Activated effector memory CD4-positive, alpha-beta T cell treated with anti-CD3 and anti-CD28 coated beads, Interleukin-2, amount 50 U/mL, for 16 hours (primary cell): ENCODE results near the gene KLF6.

Source experiments
- DNase-seq: peaks from one replicate; pipeline ENCODE4 v3.0.0-alpha.2; 2020

KLF6 gene

DNA sequence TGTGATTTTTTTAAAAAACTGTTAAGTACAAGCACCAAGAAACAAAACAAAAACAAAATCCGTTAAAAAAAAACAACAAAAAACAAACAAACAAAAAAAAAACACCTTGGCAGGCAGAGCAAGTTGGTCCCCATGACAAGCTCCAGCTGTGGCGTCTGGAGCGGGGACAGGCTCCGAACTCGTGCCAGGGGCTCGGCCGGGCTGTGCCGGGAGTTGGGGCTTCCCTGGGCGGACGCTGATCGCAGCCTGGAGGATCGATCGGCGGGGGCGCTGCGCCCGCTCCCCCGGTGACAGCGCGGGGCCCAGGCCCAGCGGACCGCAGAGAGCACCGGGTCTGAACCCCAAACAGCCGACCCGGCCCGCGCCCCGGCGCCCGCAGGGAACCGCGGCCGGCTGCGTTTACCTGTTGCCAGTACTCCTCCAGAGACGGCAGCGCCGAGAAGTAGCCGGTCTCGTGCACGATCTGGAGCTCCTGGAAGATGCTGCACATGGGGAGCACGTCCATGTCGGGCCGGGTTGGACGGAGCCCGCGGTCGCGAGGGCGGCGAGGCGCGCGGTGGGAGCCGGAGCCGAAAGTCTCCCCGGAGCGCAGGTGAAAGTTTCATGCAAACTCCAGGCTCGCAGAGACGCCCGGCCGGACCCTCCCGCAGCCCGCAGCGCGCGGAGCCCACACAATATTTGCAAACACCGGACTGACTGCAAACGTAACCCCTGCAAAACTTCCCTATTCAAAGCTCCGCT is at the start of gene KLF6:
Gene KLF6, minus strand, starts transcription at position 700 of the 741 bp plus-strand sequence. Its CDS starts 195 bp downstream, at position 505.
- DNase-seq, result no peak

DNA sequence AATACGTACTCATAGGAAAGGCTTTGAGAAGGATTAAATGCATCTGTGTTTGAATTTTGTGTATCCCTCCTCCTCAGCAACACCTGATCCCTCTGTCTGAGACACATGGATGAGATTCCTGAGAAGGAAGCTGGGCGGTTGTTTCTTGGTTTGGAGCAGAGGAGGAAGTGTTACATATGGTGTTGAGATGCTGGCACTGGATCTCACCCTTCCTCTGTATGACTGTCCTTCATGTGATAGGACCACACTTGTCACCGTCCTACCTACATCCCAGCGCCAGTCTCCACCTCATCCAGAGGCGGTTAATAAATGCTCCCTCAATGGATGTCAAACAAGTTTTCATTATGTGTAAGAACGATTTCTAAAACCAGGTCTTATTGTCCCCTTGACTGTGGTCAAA is 49.4 kb upstream of the KLF6 start:
- DNase-seq, result no peak

- no peak for DNase-seq
Observed at GRCh38 chr10:3833046-3833445, 48.0 kb upstream of the KLF6 start.

GRCh38 chr10:3832022-3832786 is 47.2 kb upstream of the KLF6 start:
- DNase-seq, result no peak

- DNase-seq, result no peak
Observed at GRCh38 chr10:3831608-3832007, 46.6 kb upstream of the KLF6 start.

- DNase-seq, result no peak
Observed at GRCh38 chr10:3830946-3831345, 45.9 kb upstream of the KLF6 start.

- no peak for DNase-seq
Observed at GRCh38 chr10:3829156-3830050, 44.4 kb upstream of the KLF6 start.

DNA sequence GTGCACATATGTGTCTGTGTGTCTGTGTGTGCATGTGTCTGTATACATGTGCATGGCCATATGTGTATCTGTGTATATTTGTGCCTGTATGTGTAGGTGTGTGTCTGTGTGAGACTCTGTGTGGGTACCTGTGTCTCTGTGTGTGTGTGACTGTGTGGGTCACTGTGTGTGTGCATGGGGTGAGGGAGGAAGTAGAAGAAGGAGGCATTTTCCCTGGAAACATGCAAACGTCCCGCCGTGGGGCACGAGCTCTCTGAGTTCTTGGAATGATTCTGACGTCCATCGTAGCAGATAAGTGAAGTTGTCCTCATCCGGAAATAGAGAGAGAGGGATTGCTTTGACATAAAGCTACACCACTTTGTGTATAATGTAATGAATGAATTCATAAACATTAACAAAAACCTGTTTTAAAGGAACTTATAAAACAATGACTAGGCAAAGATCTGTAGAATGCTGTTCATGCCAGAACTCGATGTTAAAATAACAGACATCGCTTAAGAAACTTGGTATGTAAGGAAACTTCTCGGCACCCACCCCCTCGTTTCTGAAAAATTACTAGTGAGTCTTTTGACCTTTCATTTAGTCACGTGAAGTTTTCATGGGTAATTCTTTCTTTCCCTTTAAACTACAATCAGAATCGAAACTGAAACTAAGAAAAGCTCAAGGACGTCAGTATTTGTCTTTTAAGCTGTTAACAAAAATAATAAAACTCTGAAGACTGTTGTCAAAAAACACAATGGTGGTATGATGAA is 43.6 kb upstream of the KLF6 start:
- DNase-seq, result peak; percentile 80

DNA sequence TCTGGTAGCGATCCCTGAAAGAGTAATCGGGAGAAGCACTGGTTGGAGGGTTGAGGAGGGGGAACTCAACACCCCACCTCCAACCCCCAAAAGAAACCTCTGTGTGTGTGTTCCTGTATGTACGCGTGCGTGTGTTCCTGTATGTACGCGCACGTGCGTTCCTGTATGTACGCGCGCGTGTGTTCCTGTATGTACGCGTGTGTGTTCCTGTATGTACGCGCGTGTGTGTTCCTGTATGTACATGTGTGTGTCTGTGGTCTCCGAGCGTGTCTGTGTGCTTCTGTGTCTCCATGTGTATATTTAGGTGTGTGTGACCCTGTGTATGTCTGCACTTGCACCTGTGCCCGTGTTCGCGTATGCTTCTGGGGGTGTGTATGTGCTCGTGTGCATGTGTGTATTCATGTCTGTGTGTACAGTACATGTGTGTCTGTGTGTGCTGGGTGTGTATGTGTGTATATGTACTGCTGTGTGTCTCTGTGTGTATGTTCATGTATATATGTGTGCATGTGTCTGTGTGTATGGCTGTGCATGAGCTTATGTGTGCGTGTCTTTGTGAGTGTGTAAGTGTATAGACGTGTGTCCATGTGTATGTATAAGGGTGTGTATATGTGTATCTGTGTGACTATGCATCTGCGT is 42.9 kb upstream of the KLF6 start:
- DNase-seq, result no peak

- no peak for DNase-seq
Observed at GRCh38 chr10:3827266-3827665, 42.3 kb upstream of the KLF6 start.

- no peak for DNase-seq
Observed at GRCh38 chr10:3825862-3826351, 40.9 kb upstream of the KLF6 start.

DNA sequence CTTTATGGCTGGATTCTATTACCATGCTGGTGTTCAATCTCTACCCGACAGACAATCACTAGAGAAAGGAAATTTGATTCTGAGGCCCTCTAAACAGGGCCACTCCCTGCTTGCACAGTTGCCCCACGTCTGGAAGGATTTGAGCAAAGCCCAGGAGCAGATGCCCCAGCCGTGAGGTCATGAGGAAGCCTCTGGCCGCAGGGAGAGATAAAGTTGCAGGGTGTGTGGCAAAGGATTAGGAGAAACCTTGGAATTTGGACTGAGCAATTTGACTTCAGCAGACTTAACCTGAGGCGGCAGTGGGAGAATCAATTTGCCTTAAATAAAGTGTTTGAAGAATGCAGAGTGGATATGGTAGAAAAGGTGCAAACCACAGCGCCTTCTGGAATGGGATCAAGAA is 40.2 kb upstream of the KLF6 start:
- no peak for DNase-seq

GRCh38 chr10:3822541-3823330 is 37.7 kb upstream of the KLF6 start:
- no peak for DNase-seq

GRCh38 chr10:3820255-3820654 is 35.2 kb upstream of the KLF6 start:
- DNase-seq, result no peak

- no peak for DNase-seq
Observed at GRCh38 chr10:3816995-3817394, 32.0 kb upstream of the KLF6 start.

DNA sequence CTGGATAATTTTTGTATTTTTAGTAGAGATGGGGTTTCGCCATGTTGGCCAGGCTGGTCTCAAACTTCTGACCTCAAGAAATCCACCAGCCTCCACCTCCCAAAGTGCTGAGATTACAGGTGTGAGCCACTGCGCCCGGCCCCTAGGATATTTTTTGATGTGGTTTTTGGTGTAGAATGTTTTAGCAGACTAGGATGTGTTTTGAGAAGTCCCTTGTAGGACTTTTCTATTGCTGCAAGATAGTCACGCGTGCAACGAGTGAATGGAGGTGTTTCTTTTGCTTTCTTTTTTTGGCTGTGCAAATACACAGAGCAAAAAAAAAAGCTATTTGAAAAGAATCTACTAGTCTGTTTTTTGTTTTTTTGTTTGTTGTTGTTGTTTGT is 29.8 kb upstream of the KLF6 start:
- DNase-seq, result no peak

DNA sequence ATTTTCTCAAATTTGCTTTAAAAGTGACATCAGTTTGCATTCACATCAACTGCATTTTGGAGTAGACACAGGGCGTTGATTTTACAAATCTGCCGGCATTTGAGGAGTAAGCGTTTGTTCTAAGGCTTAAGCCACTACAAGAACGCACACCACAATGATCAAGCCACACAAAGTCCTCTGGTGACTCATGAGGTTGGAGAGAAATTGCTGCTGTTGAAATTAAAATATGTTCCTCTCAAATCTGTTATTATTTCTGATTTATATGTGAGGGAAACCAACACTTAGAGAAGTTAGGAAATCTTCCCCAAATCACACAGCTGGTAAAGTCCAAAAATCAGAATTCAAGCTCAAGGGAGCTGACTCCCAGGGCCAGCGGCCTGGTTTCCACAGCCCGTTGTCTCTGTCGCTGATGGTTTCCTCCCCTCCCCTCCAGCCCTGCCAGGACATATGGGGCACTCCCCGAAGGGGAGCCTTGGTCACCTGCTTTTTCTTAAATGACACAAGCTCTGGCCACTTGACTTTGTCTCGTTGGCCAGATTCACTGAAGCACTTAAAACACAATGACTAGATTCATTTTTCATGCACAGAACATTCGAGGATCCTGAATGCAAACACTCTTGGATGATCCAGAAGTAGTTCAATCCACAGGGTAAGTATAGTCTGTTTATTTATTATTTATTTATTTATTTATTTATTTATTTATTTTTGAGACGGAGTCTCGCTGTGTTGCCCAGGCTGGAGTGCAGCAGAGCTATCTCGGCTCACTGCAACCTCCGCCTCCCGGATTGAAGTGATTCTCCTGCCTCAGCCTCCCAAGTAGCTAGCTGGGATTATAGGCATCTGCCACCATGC is 29.2 kb upstream of the KLF6 start:
- no peak for DNase-seq

GRCh38 chr10:3813267-3813666 is 28.3 kb upstream of the KLF6 start:
- no peak for DNase-seq

GRCh38 chr10:3812141-3812540 is 27.1 kb upstream of the KLF6 start:
- DNase-seq, result no peak

GRCh38 chr10:3811291-3811870 is 26.4 kb upstream of the KLF6 start:
- peak; percentile 83 for DNase-seq
